Thoracic aorta (tissue), 2 donors: ENCODE results near the gene FOXJ1. TPM values are rescaled to one million over a fixed set of nuclear protein-coding genes. Genes with fewer than 3 reads are reported as not detected.

ENCODE experiments used
- ATAC-seq: fragments of 150-250 bp; one replicate; pipeline ENCODE4 v1.8.0; 2017; ENCODE audit warnings: low read depth; ENCODE audit not compliant: insufficient number of reproducible peaks, low FRiP score
- DNase-seq: peaks from one replicate; pipeline ENCODE4 v3.0.0-alpha.2; 2020; ENCODE audit warnings: low spot score
- H3K27ac ChIP-seq, 2 donors: fragments of 200-600 bp; sonication (generic); 1 replicate in 1 of 2; 2 replicates in 1 of 2; pipeline ENCODE4 v1.5.1; 2016; ENCODE audit warnings: mild to moderate bottlenecking in 2 of 2, moderate library complexity in 2 of 2
- H3K27me3 ChIP-seq: fragments of 200-600 bp; sonication (generic); replicated peaks from 2 replicates; pipeline ENCODE4 v1.6.0; 2016; ENCODE audit warnings: mild to moderate bottlenecking; ENCODE audit not compliant: insufficient read depth
- H3K36me3 ChIP-seq: fragments of 200-600 bp; sonication (generic); one replicate; pipeline ENCODE4 v1.5.1; 2016
- H3K4me1 ChIP-seq, 2 donors: fragments of 200-600 bp; sonication (generic); 1 replicate in 1 of 2; 2 replicates in 1 of 2; pipeline versions ENCODE4 v1.5.1 to v1.6.0; 2016; ENCODE audit warnings: low read depth in 2 of 2, mild to moderate bottlenecking in 1 of 2; ENCODE audit not compliant: control insufficient read depth in 1 of 2
- H3K4me3 ChIP-seq: fragments of 200-600 bp; sonication (generic); 2 replicates; pipeline ENCODE4 v1.5.1; 2016; ENCODE audit warnings: mild to moderate bottlenecking
- H3K9me3 ChIP-seq: fragments of 200-600 bp; sonication (generic); 2 replicates; pipeline ENCODE4 v1.5.1; 2016
- total RNA-seq, 2 donors: library from RNA; depleted of rRNA; stranded (reverse); fragments of >200 nt; gene quantifications; one replicate each; pipeline versions ENCODE4 v1.1.0 to v1.2.3, GENCODE V29; 2016
- TF ChIP-seq, protein P1 (sequence below): fragments of 200-600 bp; sonication (generic); IDR thresholded peaks from one replicate; pipeline ENCODE4 v1.5.1; 2019; ENCODE audit warnings: antibody characterized with exemption

FOXJ1 gene
- total RNA-seq, 2 donors from 2014 or later = not detected

DNA sequence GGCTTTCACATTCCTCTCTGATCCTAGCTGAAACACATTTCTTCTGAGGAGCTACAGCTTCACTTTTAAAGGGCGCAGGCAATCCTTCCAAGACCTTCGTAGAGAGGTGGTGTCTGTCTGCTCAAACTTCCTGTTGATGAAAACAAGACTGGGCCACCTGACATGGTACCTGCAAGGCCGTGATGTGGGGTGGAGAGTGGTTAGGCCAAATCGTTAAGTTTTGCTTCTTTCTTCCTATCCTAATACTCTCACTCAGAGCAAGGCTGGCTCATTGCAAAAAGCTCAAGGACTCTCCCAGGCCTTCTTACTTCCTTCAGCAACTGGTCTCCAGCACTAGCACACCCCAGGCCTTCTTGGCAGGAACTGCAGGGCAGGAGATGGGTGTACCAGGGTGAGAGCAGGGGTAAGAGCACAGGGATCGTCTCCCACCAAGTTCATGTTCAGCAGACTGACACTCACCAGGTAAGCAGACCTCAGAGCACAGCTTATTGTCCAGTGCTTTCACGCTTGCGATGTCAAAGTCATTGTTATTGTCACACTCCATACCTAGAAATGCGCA is 10.9 kb upstream of the FOXJ1 start:
- TF ChIP-seq, protein P1, sequence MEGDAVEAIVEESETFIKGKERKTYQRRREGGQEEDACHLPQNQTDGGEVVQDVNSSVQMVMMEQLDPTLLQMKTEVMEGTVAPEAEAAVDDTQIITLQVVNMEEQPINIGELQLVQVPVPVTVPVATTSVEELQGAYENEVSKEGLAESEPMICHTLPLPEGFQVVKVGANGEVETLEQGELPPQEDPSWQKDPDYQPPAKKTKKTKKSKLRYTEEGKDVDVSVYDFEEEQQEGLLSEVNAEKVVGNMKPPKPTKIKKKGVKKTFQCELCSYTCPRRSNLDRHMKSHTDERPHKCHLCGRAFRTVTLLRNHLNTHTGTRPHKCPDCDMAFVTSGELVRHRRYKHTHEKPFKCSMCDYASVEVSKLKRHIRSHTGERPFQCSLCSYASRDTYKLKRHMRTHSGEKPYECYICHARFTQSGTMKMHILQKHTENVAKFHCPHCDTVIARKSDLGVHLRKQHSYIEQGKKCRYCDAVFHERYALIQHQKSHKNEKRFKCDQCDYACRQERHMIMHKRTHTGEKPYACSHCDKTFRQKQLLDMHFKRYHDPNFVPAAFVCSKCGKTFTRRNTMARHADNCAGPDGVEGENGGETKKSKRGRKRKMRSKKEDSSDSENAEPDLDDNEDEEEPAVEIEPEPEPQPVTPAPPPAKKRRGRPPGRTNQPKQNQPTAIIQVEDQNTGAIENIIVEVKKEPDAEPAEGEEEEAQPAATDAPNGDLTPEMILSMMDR = no peak
- H3K27ac ChIP-seq = no peak overlapping the region
- H3K4me1 ChIP-seq = peaks cover 0 to 14% of the 10 kb centered on the region in 2 donors
- no peaks in the 10 kb centered on the region for H3K9me3 ChIP-seq
- no peak overlapping the region for H3K4me3 ChIP-seq
- H3K27me3 ChIP-seq = no peaks in the 10 kb centered on the region
- DNase-seq = no peak
- ATAC-seq = no peak
- no peaks in the 10 kb centered on the region for H3K36me3 ChIP-seq

DNA sequence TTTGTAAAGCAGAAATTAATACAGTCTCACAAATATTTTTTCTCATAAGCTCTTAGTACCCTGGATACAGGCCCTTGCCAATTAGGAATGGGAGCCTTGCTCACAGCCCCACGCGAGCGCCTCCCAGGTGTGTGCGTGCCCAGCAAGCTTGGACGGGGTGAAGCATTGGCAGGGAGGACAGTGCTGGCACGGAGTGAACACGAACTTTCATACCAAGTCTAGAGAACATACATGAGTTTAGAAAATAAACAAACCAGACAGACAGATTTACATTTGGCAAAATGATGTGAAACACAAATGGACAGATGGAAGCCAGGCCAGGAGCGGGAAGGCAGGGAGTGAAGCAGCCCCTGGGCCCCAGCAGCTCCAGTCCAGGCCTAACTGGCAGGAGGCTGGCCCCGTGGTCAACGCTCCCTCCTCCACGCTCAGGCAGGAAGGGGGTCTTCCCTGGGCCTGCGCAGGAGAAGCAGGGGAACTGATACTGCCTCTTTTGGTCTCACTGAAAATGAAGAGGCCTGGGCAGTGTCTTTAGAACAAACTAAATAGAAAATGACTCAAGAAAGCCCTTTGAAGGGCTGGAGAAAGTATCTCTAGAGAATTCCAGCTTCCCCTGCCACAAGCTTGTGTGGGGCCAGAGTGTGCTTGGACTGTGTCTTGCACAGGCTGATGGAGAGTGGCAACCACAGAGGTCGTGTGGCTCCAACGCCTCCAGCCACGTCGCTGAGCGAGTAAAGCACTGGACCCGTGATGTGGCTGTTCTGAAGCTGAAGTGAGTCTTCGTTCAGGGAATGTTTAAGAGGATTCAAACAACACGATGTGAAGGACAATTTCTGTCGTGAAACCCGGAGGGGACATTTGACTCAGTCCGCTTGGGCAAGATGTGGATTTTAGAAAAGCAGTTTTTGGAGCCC is 9.9 kb upstream of the FOXJ1 start:
- DNase-seq = no peak
- H3K27ac ChIP-seq = no peak overlapping the region
- TF ChIP-seq, protein P1 = no peak

DNA sequence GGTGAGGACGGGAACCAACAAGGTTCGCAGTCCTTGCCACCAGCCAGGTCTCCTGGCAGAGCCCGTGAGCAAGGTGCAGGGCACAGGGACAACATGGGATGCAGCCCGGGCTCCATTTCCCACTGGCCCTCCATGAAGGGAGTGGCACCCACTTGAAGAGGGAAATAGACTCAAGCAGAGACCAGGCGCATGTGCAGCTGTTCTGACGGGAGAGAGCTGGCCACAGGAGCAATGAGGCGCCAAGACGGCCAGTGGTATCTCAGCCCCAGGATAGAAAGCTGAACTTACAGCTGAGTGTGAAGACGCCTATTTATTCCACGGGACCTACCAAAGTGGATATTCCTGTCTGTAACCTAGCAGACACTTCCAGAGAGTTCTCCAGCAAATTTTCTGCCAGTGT is 8.2 kb upstream of the FOXJ1 start:
- Histone ChIP-seq H3K27ac (no peak overlapping the region), H3K4me1 (peaks cover 0 to 14% of the 10 kb centered on the region in 2 donors), H3K27me3 (no peaks in the 10 kb centered on the region), H3K9me3 (no peaks in the 10 kb centered on the region), H3K36me3 (no peaks in the 10 kb centered on the region), H3K4me3 (no peak overlapping the region)
- TF ChIP-seq, protein P1 = no peak
- ATAC-seq (no peak), DNase-seq (no peak)

More for the DNA sequence above, 9.9 kb upstream of the FOXJ1 start:
- no peak for ATAC-seq
- H3K36me3 ChIP-seq = no peaks in the 10 kb centered on the region
- peaks cover 0 to 14% of the 10 kb centered on the region in 2 donors for H3K4me1 ChIP-seq
- no peaks in the 10 kb centered on the region for H3K27me3 ChIP-seq
- no peaks in the 10 kb centered on the region for H3K9me3 ChIP-seq
- H3K4me3 ChIP-seq = no peak overlapping the region

DNA sequence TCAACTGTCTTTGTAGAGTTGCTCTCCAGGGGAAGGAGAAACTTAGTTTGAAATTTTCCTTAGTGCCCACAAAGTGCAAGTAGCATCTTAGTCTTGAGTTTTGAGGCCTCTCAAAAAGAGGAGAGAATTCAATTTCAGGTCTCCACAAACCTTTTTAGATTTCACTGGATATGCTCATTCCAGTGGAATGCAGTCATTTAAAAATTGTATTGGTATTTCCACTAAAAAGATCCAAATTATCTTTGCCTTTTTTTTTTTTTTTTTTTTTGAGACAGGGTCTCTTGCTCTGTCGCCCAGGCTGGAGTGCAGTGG is 6.9 kb upstream of the FOXJ1 start:
- Histone ChIP-seq H3K4me1 (peaks cover 0 to 14% of the 10 kb centered on the region in 2 donors), H3K4me3 (no peak overlapping the region), H3K36me3 (no peaks in the 10 kb centered on the region), H3K27ac (no peak overlapping the region), H3K9me3 (no peaks in the 10 kb centered on the region), H3K27me3 (no peaks in the 10 kb centered on the region)
- DNase-seq (no peak), ATAC-seq (no peak)
- TF ChIP-seq, protein P1 = no peak

DNA sequence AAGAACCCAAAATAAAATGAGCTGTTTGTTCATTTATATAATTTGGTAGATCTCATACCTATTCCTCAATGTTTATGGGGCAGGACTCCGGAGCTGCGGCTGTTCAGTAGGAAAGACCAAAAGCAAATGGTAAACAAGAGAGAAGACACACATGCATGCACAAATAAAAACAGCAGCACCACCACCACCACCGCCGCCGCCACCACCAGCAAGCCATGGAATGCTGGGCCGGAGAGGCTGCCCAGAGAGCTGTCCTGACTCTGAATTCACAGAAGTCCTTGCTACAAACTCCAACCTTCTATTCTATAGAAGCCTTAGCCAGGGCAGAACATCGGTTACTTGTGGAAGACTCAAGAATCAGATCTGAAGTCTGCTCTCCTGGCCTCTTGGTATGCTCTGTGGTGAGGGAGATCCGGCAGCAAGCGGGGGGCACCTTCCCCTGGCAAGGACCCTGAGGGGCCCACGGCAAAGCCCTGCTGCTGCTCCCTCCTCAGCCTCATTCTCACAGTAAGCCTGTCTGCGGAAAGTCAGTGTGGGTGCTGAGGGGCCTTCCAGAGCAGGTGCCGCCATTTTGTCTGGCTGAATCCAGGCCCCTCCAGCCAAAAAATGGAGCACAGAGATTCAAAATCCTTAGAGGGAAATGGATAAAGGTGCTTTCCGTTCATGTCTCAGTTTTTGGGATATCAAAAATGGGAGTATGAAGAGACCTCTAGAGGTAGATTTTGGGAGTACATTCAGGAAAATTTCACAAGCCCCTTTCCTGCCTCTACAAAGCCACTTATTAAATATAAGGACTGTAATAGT is 6.4 kb upstream of the FOXJ1 start:
- no peak for DNase-seq
- no peaks in the 10 kb centered on the region for H3K36me3 ChIP-seq
- no peak for ATAC-seq
- no peaks in the 10 kb centered on the region for H3K9me3 ChIP-seq
- H3K4me1 ChIP-seq = peaks cover 0 to 14% of the 10 kb centered on the region in 2 donors
- no peaks in the 10 kb centered on the region for H3K27me3 ChIP-seq
- no peak overlapping the region for H3K4me3 ChIP-seq
- no peak overlapping the region for H3K27ac ChIP-seq
- TF ChIP-seq, protein P1 = peak; percentile 53
